Measurements from ENCODE around the gene NPBWR2.
"Not testable (repeated sequence)": the region's sequence is repeated elsewhere in the genome, so short reads cannot be mapped to it uniquely, and the experiment has no call there.

The NPBWR2 gene

DNA sequence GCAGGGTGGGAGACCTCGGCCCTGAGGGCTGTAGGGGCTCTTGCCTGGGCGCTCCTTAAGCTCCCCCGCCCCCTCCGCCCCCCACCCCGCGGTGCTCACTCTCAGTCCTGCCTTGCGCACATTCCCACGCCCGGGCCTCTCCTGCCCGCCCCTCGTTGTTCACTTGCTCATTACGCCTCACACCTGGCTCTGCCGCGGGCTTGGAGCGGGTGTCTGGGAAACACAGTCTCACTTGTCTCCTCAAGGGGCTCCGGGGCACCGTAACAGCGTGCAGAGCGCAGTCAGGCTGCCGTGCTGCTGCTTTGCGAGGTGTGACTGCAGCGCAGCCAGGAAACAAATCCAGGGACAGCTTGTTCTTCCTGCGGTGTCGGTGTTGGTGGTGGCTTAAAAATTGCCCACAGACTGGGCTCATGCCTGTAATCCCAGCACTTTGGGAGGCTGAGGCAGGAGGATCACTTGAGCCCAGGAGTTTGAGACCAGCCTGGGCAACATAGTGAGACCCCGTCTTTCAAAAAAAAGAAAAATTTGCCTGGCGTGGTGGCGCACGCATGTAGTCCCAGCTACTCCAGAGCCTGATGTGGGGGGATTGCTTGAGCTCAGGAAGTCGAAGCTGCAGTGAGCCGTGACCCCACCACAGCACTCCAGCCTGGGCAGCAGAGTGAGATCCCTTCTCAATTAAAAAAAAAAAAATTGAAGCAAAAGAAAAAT, 4.6 kb downstream of the NPBWR2 start:
- no peak for DNase-seq (ENCODE audit: low read depth in 2 of 2)

DNA sequence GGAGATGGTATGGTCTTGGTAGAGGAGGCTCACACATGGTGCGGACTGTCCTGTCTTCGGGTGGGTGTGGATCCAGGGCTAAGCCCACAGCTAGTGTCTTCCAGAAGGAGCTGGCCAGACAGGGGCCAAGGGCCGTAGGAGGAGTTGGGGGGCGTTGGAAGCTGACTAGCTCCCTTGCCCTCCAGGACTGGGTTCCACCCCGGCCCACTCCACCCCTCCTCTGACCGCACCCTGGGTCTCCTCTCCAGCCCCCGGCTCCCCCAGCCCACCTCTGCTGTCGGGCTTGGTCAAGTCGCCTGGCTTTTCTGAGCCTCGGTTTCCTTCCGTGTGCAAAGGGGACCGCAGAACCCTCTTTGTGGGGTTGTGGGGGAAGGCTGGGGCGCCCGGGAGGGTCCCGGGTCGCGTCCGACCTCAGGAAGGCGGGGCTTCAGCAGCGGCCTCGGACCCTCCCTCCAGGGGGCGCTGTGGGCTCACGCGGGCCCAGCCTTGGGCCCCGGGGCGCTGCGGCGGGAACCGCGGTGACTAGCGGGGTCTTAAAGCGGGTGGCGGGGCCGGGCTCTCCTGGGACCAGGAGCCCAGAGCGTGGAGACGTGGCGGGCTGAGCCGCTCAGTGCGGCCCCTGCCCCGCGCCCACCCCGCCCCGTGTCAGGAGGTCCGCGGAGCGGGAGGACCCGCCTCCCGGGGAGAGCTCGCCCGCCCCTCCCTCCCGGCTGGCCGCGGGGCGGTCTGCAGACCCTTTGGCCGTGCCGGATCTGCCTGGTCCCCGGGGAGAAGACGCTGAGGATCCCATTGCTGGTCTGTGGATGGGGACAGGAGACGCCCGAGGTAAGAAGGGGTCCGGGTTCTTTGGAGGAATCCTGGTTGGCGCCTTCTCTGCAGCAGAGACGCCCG, 5.4 kb downstream of the NPBWR2 start:
- peak in 1 of 2 donors; percentile 21 for DNase-seq (ENCODE audit: low read depth in 2 of 2)

DNA sequence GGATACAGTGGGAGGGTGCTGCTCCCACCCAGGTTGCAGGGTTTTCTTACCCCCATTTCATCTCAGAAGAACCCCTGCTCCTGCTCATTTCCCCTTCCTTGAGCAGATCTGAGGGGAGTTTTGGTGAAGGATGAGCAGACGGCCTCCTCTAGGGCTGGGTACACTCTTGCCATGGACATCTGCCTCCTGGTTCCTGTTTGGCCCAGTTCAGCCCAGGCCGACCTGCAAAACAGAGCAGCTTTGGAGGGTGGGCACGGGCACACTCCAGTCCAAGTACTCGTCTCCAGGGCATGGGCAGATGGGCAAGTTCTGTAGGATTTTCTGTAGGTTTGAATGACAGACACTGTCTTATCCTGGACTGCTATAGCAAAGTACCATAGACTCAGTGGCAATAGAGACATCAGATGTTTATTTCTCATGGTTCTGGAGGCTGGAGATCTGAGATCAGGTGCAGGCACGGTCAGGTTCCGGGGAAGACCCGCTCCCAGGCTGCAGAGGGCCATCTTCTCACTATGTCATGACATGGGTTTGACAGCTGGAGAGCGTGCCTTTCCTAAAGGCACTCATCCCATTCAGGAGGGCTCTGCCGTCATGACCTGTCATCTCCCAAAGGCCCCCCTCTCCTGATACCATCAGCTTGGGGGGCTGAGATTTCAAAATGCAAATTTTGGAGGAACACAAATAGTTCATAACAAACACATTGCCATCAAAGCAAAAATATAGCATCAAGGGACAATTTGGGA, 6.2 kb downstream of the NPBWR2 start:
- no peak for DNase-seq (ENCODE audit: low read depth in 2 of 2)

DNA sequence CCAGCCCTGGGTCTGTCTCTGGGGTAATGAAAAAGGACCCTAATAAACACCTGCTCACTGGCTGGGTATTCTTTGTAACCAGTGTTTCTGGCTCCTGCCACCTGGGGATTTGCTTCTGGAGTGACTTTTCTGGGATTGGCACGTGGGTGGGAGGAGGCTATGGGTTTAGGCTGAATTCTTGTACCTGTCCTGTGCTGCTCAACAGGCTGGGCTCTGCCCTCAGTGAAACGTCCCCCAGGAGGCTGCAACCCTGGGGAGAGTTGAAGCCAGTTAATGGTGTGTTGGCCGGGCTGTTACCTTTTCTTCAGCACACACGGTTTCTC, 6.8 kb downstream of the NPBWR2 start:
- DNase-seq (ENCODE audit: low read depth in 2 of 2): no peak

DNA sequence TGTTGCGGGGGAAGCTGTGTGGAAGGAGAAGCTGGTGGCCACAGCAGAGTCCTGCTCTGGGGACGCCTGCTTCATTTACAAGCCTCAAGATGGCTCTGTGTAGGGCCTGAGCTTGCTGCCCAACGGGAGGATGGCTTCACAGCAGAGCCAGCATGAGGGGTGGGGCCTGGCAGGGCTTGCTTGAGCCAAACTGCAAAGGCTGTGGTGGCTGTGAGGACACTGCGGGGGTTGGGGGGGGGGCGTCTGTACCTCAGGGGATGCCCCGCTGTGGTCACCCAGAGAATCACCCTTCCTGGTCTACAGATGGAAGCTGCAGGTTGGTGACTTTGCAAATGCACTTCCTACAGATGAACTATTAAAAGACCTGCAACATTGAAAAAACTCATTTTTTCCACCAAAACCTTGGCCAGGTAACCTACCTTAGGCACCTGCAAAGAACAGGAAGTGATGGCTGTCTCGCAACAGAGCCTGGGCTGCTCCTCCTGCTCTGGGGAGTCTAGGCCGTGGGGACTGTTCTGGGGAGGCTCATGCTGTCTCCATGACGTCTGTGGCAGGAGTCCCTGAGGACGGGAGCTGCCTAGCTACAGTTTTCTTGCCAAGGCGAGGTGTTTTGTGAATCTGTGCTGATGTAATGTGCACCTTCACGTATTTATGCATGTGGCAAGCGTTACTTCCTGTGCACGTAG, 7.3 kb downstream of the NPBWR2 start:
- no peak for DNase-seq (ENCODE audit: low read depth in 2 of 2)

DNA sequence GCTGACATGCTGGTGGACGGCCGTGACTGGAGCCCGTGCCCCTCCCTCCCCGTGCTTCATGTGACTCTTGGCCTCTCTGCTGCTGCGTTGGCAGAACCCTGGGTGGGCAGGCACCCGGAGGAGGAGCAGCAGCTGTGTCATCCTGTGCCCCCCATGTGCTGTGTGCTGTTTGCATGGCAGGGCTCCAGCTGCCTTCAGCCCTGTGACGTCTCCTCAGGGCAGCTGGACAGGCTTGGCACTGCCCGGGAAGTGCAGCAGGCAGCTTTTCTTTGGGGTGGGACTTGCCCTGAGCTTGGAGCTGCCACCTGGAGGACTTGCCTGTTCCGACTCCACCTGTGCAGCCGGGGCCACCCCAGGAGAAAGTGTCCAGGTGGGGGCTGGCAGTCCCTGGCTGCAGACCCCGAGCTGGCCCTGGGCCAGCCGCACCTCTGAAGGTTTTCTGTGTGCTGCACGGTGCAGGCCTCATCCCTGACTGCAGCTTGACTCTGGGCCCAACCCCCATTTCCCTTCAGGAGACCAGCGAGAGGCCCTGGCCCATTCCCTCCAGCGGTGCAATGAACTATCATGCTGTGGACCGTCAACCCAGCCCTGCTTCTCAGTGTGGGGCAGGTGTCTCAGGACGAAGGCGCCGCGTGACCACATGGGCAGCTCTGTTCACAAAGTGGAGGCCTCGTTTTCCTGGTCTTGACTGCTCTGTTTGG, 8.1 kb downstream of the NPBWR2 start:
- DNase-seq (ENCODE audit: low read depth in 2 of 2): no peak

DNA sequence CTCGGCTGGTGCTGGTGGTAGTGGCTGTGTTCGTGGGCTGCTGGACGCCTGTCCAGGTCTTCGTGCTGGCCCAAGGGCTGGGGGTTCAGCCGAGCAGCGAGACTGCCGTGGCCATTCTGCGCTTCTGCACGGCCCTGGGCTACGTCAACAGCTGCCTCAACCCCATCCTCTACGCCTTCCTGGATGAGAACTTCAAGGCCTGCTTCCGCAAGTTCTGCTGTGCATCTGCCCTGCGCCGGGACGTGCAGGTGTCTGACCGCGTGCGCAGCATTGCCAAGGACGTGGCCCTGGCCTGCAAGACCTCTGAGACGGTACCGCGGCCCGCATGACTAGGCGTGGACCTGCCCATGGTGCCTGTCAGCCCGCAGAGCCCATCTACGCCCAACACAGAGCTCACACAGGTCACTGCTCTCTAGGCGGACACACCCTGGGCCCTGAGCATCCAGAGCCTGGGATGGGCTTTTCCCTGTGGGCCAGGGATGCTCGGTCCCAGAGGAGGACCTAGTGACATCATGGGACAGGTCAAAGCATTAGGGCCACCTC, 8.8 kb downstream of the NPBWR2 start:
- DNase-seq (ENCODE audit: low read depth in 2 of 2): no peak

DNA sequence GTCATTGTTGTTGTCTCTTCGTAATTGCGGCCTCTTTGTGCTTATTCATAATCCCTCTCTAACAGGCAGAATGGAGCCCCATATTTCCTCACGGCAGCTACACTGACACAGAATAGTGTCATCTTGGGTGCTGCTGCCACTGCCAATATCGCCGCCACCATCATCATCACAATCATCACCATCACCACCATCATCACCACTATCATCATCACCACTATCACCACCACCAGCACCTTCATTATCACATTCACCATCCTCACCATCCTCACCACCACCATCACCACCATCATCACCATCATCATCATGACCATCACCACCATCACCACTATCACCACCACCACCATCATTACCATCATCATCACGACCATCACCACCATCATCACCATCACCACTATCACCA, 10.8 kb downstream of the NPBWR2 start:
- DNase-seq (ENCODE audit: low read depth in 2 of 2): no peak

DNA sequence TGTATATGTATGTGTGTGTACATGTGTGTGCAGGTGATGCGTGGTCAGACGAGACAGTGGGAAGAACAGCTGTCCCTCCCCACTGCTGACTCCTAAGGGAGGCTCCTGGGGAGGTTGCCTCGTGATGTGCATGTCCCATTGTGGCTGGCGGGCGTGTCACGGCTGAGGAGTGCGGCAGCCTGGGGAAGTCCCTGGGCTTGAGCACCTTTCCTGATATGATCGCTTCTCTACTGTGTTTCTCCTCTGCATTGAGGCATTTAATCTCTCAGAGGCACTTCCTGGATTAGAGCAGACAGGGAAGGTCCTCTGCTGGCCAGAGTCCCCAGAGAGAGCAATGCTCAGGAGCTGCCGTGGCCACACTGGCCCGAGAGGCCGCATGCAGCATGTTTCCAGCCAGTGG, 11.4 kb downstream of the NPBWR2 start:
- no peak for DNase-seq (ENCODE audit: low read depth in 2 of 2)

DNA sequence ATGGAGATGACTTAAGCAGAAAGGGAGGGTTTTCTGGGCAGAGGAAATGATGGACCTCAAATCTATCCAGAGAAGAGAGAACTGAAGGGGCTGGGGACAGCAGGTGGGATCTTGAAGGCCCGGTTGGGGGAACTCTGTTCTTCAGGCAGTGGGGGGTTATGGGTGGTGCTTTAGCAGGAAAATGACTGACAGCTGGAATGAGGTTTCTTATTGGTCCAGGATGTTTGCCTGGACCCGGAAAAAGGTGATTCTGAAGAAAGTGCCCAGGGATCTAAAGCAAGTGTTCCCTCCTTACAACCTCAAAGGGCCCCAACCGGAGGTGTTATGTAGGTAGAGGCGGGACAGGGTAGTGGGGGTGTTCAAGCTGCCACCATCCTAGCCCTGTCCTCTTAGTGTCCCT, 11.9 kb downstream of the NPBWR2 start:
- DNase-seq (ENCODE audit: low read depth in 2 of 2): no peak

DNA sequence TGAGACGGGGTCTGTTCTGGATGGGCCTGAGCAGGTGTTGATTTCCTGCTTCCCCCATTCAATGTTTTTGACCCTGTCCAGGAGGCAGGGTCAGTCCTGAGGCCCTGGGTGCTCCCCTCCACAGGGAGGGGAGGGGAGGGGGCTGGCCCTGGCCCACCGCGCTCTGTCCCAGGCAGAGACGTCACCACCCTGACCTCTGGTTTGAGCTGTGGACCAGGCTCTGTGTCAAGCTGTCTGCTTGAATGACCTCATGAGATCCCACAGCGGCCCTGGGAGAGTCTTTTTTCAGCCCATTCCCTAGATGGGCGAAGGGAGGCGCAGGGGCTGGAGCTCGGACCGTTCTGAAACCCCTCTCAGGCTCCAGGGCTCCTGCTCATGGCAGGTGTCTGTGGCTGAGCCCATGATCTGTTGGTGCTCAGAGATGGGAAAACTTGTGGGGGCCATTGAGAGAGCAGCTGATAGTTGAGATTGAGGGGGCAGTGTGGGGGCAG, 14.3 kb downstream of the NPBWR2 start:
- no peak for DNase-seq (ENCODE audit: low read depth in 2 of 2)

DNA sequence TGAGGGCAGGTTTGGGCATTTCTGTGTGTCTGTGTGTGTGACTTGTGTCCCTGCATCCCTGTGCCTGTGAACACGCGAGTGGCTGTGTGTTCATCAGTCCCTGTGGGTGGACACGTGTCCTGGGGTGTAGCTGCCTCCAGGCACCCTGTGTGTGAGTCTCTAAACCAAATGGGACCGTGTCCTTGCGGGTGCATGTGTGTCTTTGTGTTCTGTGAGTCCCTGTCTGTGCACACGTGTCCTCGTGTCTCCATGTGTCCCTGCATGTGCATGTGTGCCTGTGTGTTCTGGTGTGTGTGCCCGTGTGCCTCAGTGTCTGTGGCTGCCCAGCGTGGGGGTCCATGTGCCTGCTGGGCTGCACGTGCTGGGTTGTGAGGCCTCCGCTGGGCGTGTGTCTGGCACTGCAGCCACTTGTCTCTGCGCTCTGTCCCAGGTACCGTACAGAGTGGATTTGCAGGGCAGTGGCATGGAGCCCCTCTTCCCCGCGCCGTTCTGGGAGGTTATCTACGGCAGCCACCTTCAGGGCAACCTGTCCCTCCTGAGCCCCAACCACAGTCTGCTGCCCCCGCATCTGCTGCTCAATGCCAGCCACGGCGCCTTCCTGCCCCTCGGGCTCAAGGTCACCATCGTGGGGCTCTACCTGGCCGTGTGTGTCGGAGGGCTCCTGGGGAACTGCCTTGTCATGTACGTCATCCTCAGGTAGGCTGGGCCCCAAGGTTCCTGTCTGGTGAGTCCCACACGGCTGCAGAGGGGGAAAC, 14.9 kb downstream of the NPBWR2 start:
- DNase-seq (ENCODE audit: low read depth in 2 of 2): no peak

DNA sequence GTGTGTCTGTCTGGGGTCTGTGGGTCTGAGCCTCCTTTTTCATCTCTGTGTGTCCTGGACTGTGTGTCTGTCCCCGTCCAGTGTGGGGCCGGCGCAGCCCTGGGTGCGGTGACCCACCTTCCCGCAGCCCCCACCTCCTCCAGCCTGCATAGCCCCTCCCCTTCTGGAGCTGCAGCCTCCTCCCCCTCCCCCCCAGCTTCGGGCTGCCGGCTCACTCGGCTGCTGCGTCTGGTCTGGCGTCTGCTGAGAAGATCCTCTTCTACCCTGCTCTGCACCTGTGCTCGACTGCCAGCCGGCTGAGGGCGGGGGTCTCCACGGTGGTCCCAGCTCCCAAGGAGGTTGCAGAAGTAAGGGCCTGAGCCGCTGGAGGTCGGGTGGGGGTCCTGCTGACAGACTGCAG, 15.6 kb downstream of the NPBWR2 start:
- DNase-seq (ENCODE audit: low read depth in 2 of 2): no peak

DNA sequence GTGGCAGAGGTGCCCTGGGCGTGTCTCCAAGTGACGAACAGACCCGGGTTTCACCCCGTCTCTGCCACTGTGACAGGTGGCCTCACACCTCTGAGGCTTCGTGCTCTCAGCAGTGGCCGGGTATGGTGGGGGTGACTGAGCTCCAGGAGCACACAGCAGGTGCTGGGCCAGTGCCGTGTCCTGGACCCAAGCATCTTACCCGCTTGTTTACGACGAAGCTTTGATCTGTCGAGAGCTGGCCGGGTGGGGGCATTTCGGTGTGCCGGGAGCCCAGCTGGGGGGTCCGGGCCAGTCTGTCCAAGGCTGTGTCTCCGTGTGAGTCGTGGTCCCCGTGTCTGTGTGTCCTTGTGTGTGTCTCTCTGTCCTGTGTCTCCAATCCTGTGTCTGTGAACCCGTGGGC, 16.0 kb downstream of the NPBWR2 start:
- no peak for DNase-seq (ENCODE audit: low read depth in 2 of 2)

DNA sequence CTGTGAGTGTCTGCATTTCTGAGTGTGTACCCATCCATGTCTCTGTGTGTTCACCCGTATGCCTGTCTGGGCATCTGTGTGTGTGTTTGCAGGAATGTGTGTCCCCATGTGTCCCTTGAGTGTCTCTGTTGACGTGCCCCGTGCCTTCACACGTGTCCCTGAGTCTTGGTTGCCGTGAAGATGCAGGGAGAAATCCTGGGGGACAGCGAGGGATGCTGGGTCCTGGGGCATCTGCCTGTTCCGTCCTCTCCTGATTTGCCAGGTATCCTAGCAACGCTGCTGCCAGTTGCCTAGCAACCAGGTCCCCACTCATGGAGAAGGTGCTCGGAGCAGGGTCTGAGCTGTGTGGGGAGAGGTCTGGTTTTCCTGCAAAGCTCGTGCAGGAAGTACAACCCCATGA, 17.2 kb downstream of the NPBWR2 start:
- DNase-seq (ENCODE audit: low read depth in 2 of 2): no peak

DNA sequence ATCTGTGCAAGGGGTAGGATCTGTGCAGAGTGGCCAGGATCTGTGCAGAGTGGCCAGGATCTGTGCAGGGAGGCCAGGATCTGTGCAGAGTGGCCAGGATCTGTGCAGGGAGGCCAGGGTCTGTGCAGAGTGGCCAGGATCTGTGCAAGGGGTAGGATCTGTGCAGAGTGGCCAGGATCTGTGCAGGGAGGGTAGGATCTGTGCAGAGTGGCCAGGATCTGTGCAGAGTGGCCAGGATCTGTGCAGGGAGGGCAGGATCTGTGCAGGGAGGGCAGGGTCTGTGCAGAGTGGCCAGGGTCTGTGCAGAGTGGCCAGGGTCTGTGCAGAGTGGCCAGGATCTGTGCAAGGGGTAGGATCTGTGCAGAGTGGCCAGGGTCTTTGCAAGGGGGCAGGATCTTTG, 18.8 kb downstream of the NPBWR2 start:
- DNase-seq (ENCODE audit: low read depth in 2 of 2): not testable (repeated sequence)

DNA sequence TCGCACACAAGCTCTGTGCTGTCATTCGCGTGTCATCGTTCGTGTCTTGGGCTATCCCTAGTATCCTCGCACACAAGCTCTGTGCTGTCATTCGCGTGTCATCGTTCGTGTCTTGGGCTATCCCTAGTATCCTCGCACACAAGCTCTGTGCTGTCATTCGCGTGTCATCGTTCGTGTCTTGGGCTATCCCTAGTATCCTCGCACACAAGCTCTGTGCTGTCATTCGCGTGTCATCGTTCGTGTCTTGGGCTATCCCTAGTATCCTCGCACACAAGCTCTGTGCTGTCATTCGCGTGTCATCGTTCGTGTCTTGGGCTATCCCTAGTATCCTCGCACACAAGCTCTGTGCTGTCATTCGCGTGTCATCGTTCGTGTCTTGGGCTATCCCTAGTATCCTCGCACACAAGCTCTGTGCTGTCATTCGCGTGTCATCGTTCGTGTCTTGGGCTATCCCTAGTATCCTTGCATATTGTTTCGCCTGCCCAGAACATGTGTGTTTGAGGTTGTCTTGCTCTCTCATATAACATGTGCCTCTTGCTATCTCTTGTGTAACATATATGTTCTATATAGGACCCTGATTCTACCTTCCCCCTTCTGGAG, 20.0 kb downstream of the NPBWR2 start:
- not testable (repeated sequence) for DNase-seq (ENCODE audit: low read depth in 2 of 2)

DNA sequence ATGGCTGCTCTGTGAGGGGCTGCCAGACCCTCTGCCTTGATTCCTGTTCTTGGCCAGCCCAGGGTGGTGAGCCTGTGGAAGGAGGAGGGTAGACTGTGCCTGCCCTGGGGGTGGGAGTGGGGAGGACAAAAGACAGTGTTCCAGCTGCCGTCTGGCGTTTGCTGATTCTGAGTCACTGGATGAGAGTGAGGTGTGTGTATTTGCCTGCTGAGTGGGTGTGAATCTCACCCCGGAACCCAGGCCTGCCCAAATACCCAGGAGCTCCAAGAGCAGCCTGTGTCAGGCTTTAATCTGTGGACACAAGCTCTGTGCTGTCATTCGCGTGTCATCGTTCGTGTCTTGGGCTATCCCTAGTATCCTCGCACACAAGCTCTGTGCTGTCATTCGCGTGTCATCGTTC, 20.6 kb downstream of the NPBWR2 start:
- no peak for DNase-seq (ENCODE audit: low read depth in 2 of 2)

DNA sequence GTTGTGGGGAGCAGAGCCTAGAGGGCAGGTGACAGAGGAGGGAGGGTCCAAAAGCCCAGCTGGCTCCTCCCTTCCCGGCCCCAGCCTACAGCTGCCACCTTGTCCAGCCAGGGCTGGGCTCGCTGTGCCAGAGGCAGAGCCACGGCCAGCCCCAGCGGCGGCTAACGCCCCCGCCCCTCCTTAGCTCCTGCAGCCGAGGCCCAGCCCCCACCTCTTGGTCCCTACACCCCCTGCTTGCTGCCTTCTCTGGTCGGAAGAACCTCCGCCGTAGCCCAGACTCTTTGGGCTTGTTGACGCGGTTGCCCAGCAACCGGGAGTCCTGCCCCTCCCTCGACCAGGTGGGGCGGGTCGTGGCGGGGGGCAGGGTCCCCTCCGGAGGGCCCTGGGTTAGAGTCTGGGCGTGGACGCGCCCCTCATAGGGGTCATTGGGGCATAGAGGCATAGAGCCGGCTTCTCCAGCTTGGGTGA, 22.6 kb downstream of the NPBWR2 start:
- DNase-seq (ENCODE audit: low read depth in 2 of 2): no peak

Data from stimulated activated CD8-positive, alpha-beta memory T cell treated with anti-CD3 and anti-CD28 coated beads, Interleukin-15, amount 100 ng/mL, for 4 hours (primary cell).